PC-9 (cell line): Measurements from ENCODE around the gene LRFN3.

ENCODE experiments used
- EZH2 ChIP-seq: fragments of 200-600 bp; sonication (generic); IDR thresholded peaks from 2 replicates; pipeline ENCODE4 v1.8.0; 2017; ENCODE audit warnings: antibody characterized with exemption, low read depth
- TF ChIP-seq, protein P1 (sequence below): fragments of 200-600 bp; sonication (generic); conservative IDR thresholded peaks from 2 replicates; pipeline ENCODE4 v1.6.1; 2017; ENCODE audit warnings: mixed run types, antibody characterized with exemption, mild to moderate bottlenecking, moderate library complexity

DNA sequence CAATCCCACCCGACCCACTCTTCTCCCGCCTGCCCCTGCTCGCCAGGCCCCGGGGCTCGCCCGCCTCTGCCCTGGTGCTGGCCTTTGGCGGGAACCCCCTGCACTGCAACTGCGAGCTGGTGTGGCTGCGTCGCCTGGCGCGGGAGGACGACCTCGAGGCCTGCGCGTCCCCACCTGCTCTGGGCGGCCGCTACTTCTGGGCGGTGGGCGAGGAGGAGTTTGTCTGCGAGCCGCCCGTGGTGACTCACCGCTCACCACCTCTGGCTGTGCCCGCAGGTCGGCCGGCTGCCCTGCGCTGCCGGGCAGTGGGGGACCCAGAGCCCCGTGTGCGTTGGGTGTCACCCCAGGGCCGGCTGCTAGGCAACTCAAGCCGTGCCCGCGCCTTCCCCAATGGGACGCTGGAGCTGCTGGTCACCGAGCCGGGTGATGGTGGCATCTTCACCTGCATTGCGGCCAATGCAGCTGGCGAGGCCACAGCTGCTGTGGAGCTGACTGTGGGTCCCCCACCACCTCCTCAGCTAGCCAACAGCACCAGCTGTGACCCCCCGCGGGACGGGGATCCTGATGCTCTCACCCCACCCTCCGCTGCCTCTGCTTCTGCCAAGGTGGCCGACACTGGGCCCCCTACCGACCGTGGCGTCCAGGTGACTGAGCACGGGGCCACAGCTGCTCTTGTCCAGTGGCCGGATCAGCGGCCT lies 4.1 kb downstream of the LRFN3 start:
- TF ChIP-seq, protein P1, sequence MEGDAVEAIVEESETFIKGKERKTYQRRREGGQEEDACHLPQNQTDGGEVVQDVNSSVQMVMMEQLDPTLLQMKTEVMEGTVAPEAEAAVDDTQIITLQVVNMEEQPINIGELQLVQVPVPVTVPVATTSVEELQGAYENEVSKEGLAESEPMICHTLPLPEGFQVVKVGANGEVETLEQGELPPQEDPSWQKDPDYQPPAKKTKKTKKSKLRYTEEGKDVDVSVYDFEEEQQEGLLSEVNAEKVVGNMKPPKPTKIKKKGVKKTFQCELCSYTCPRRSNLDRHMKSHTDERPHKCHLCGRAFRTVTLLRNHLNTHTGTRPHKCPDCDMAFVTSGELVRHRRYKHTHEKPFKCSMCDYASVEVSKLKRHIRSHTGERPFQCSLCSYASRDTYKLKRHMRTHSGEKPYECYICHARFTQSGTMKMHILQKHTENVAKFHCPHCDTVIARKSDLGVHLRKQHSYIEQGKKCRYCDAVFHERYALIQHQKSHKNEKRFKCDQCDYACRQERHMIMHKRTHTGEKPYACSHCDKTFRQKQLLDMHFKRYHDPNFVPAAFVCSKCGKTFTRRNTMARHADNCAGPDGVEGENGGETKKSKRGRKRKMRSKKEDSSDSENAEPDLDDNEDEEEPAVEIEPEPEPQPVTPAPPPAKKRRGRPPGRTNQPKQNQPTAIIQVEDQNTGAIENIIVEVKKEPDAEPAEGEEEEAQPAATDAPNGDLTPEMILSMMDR, result no peak
- no peak for TF ChIP-seq EZH2
